Lower lobe of right lung (tissue), 2 donors: ENCODE measurements around the gene PCID2. TPM values are rescaled to one million over a fixed set of nuclear protein-coding genes. Genes with fewer than 3 reads are reported as not detected.

ENCODE experiments used
- ATAC-seq, 2 donors: fragments of 200-7000 bp; cut with Tn5 transposase; one replicate each; pipeline ENCODE4 v1.9.1; 2020 to 2022; ENCODE audit warnings: mild to moderate bottlenecking in 2 of 2, moderate library complexity in 2 of 2
- DNase-seq: peaks from one replicate; pipeline ENCODE4 v3.0.0-alpha.2; 2020
- H3K27ac ChIP-seq: fragments of 200-600 bp; one replicate; pipeline ENCODE4 v1.8.0; 2022
- H3K27me3 ChIP-seq: fragments of 200-600 bp; one replicate; pipeline ENCODE4 v1.8.0; 2022; ENCODE audit warnings: low read depth
- H3K36me3 ChIP-seq: fragments of 200-600 bp; one replicate; pipeline ENCODE4 v1.8.0; 2022; ENCODE audit warnings: mild to moderate bottlenecking
- H3K4me1 ChIP-seq: fragments of 200-600 bp; one replicate; pipeline ENCODE4 v1.8.0; 2022
- H3K4me3 ChIP-seq: fragments of 200-600 bp; one replicate; pipeline ENCODE4 v1.8.0; 2022; ENCODE audit warnings: mild to moderate bottlenecking
- H3K9me3 ChIP-seq: fragments of 200-600 bp; one replicate; pipeline ENCODE4 v1.8.0; 2022
- CTCF ChIP-seq: fragments of 200-600 bp; IDR thresholded peaks from one replicate; pipeline ENCODE4 v1.8.0; 2022; ENCODE audit warnings: antibody characterized with exemption, mild to moderate bottlenecking
- intact Hi-C: fragments of 100-400 bp; cut with DNase I; formaldehyde crosslinking; loops from one replicate; pipeline ENCODE4 v1.11.0; 2022
- total RNA-seq: library from RNA; stranded (reverse); fragmentation: NEBNext Ultra II Directional; extraction: Animal tissue kit (Norgen Biotek cat#: 25700); gene quantifications from one replicate; pipeline ENCODE4 v1.2.1, GENCODE V29; 2021
- donor health status: DM: no; HTN: yes; CAD: no; lungs with severe emphysema.

The PCID2 gene
- total RNA-seq, 1 donor from 2014 or later, result 35.1 TPM

GRCh38 chr13:113203507-113204377 is 4.7 kb downstream of the PCID2 start:
- Histone ChIP-seq H3K4me1 (peaks cover 40% of the 10 kb centered on the region), H3K4me3 (no peak overlapping the region), H3K9me3 (no peaks in the 10 kb centered on the region), H3K27ac (no peak overlapping the region), H3K27me3 (no peaks in the 10 kb centered on the region), H3K36me3 (peaks cover 32% of the 10 kb centered on the region)
- no peak for DNase-seq
- TF ChIP-seq CTCF, result no peak
- intact Hi-C loops, result no loop called here
- ATAC-seq, result no peak

GRCh38 chr13:113202912-113203311 is 5.6 kb downstream of the PCID2 start:
- Histone ChIP-seq H3K27ac (no peak overlapping the region), H3K4me3 (no peak overlapping the region), H3K4me1 (peaks cover 39% of the 10 kb centered on the region), H3K36me3 (peaks cover 41% of the 10 kb centered on the region), H3K27me3 (no peaks in the 10 kb centered on the region), H3K9me3 (no peaks in the 10 kb centered on the region)
- intact Hi-C loops, result no loop called here
- no peak for DNase-seq
- no peak for TF ChIP-seq CTCF
- ATAC-seq, result no peak

GRCh38 chr13:113201815-113202214 is 6.7 kb downstream of the PCID2 start:
- no peak for ATAC-seq
- no peak for TF ChIP-seq CTCF
- H3K36me3 ChIP-seq, result peaks cover 51% of the 10 kb centered on the region
- peaks cover 28% of the 10 kb centered on the region for H3K4me1 ChIP-seq
- no peaks in the 10 kb centered on the region for H3K27me3 ChIP-seq
- no peak overlapping the region for H3K4me3 ChIP-seq
- intact Hi-C loops, result no loop called here
- DNase-seq, result no peak
- no peaks in the 10 kb centered on the region for H3K9me3 ChIP-seq
- H3K27ac ChIP-seq, result no peak overlapping the region

- Histone ChIP-seq H3K4me1 (no peaks in the 10 kb centered on the region), H3K27ac (no peak overlapping the region), H3K36me3 (peaks cover 83% of the 10 kb centered on the region), H3K4me3 (no peak overlapping the region), H3K27me3 (no peaks in the 10 kb centered on the region), H3K9me3 (no peaks in the 10 kb centered on the region)
- ATAC-seq (no peak), DNase-seq (no peak)
- intact Hi-C loops, result no loop called here
- no peak for TF ChIP-seq CTCF
These were observed 11.3 kb downstream of the PCID2 start for GRCh38 chr13:113196970-113197737.

DNA sequence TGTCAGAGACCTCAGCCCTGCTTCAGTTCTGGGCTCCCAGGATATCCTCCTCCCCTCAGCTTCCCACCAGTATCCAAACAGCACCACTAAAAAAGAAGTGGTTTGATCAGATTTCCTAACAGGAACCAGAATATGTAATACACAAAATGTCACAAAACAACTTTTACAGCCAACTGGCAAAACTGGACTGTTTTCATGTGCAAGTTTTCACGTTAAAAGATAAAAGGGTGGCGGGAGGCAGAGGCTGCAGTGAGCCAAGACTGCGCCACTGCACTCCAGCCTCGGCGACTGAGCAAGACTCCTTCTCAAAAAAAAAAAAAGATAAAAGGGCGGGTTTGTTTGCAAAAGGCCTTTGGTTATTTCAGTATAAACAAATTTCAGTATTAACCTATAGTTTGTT is 13.1 kb downstream of the PCID2 start:
- intact Hi-C loops, result no loop called here
- H3K4me3 ChIP-seq, result no peak overlapping the region
- H3K27me3 ChIP-seq, result no peaks in the 10 kb centered on the region
- ATAC-seq (no peak), DNase-seq (no peak)
- no peaks in the 10 kb centered on the region for H3K4me1 ChIP-seq
- TF ChIP-seq CTCF, result no peak
- H3K36me3 ChIP-seq, result peaks cover 98% of the 10 kb centered on the region
- no peak overlapping the region for H3K27ac ChIP-seq
- H3K9me3 ChIP-seq, result no peaks in the 10 kb centered on the region
